HuH-7 (cell line): ENCODE measurements around the gene SPEN.
"Not testable (repeated sequence)": the region's sequence is repeated elsewhere in the genome, so short reads cannot be mapped to it uniquely, and the experiment has no call there.

Experiments
- DNase-seq: peaks from one replicate; pipeline ENCODE4 v3.0.0; 2011; ENCODE audit warnings: low spot score

SPEN gene

GRCh38 chr1:15856888-15857287, 9.4 kb downstream of the SPEN start:
- no peak for DNase-seq

DNA sequence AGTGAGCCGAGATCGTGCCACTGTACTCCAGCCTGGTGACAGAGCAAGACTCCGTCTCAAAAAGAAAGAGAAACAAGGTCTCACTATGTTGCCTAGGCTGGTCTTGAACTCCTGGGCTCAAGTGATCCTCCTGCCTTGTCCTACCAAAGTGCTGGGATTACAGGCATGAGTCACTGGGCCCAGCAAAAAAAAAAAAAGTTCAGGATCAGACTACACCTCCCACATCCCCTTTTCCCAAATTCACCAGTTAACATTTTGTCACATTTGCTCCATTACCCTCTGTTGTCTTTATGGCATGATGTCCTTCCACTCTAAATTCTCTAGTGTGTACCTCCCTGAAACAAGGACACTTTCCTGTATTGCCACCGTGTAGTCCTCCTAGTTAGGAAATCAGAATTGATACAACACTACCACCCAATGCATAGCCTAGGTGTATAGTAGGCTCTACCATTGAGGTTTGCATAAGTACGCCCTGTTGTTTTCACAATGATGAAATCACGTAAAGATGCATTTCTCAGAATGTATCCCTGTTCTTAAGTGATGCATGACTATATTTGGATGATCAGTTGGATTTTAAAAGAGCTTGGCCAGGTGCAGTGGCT, 10.7 kb downstream of the SPEN start:
- no peak for DNase-seq

- no peak for DNase-seq
These were observed 11.3 kb downstream of the SPEN start for GRCh38 chr1:15858672-15859372.

- DNase-seq, result no peak
These were observed 15.8 kb downstream of the SPEN start for GRCh38 chr1:15863156-15863901.

GRCh38 chr1:15866721-15867201, 19.3 kb downstream of the SPEN start:
- DNase-seq, result no peak

DNA sequence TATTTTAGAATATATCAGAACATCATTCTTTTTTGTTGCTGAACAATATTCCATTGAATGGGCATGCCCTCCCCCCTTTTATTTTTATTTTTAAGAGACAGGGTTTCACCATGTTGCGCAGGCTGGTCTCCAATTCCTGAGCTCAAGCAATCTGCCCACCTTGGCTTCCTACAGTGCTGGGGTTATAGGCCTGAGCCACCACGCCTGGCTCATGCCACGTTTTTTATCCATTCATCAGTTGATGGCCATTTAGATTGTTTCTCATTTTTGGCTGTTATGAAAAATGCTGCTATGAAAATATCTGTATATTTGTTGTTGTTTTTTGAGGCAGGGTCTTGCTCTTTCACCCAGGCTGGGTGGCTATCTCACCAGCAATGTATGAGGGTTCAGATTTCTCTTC, 19.8 kb downstream of the SPEN start:
- DNase-seq, result no peak

DNA sequence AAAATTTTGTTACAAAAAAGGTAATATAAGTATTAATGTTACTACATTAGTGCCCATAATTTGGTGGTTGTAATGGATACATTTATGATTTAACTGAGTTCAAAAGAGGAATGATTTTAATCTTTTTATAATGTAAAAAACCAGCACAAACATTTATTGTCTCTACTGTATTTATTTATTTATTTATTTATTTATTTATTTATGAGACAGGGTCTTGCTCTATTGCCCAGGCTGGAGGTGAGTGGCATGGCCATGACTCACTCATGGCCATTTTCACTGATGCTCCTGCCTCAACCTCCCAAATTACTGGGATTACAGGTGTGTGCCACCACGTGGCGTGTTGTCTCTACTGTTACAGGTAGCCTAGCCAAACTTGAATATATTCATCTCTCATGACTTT, 21.9 kb downstream of the SPEN start:
- DNase-seq, result no peak

- no peak for DNase-seq
These were observed 22.9 kb downstream of the SPEN start for GRCh38 chr1:15870421-15870820.

- no peak for DNase-seq
These were observed 27.0 kb downstream of the SPEN start for GRCh38 chr1:15874471-15874870.

DNA sequence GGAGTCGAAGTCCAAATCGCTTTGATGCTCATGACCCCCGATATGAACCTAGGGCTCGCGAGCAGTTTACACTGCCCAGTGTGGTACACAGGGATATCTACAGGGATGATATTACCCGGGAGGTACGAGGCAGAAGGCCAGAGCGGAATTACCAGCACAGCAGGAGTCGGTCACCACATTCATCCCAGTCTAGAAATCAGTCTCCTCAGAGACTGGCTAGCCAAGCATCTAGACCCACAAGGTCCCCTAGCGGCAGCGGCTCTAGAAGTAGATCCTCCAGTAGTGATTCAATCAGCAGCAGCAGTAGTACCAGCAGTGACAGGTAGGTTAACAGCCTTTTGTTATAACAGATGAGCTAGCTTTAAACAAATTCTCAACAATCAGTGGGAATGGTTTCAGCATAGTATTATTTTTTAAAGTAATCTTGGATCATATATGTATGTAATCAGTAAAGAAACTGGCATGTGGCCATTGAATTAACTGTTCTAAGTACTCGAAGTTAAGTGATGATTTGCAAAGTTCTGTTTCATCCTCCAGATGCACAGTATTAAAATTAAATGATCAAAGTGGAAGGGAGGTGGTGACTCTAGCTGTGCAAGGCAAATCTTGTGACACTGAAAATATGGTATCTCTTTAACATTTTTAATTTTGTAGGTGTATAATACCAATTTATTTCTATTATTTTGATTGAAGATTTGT, 29.0 kb downstream of the SPEN start:
- DNase-seq, result peak; percentile 33

DNA sequence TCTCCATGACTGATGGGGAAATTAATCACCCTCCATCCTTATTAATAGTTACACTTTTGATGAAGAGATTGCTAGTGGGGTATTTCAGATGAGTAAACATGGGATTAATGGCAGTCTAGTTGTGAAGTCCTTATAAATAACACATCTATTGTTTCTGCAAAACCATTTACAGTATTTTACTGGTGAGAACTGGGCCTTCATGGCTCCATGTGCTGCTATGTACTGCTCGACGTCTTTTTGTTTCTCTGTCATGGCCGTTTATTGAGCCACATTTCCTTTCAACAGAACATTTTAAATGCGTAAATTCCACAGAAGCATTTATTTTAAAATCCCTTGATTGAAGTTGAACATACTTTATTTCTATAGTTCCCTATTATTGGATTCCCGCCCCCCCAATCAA, 34.5 kb downstream of the SPEN start:
- DNase-seq, result no peak

- DNase-seq, result no peak
These were observed 35.2 kb downstream of the SPEN start for GRCh38 chr1:15882665-15883064.

DNA sequence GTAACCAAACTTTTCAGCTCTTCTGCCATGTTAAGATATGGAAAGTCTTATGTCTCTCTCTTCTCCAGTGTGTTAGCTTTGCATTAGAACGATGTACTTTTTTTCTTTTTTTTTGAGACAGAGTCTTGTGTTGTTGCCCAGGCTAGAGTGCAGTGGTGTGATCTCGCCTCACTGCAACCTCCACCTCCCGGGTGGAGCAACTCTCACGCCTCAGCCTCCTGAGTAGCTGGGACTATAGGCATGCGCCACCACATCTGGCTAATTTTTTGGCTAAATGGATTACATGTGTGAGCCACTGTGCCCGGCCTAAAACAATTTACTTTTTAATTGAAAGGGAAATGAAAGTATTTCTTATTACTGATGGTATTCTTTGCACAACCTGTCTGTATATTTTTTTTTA, 35.8 kb downstream of the SPEN start:
- DNase-seq, result no peak

DNA sequence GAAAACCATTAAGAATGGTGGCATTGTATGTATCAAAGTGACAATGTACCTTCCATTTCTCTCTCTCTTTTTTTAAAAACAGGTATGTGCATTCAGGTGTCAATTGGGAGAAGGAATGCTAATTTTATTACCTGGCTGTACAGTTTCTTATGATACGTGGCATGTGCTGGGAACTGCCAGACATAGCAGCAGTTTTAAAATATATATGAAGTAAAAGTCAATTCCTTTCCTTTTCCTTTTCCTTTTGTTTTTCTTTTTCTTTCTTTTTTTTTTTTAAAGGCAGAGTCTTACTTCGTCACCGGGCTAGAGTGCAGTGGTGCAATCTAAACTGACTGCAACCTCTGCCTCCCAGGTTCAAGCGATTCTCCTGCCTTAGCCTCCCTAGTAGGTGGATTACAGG, 37.0 kb downstream of the SPEN start:
- no peak for DNase-seq

GRCh38 chr1:15885269-15885668, 37.8 kb downstream of the SPEN start:
- DNase-seq, result no peak

DNA sequence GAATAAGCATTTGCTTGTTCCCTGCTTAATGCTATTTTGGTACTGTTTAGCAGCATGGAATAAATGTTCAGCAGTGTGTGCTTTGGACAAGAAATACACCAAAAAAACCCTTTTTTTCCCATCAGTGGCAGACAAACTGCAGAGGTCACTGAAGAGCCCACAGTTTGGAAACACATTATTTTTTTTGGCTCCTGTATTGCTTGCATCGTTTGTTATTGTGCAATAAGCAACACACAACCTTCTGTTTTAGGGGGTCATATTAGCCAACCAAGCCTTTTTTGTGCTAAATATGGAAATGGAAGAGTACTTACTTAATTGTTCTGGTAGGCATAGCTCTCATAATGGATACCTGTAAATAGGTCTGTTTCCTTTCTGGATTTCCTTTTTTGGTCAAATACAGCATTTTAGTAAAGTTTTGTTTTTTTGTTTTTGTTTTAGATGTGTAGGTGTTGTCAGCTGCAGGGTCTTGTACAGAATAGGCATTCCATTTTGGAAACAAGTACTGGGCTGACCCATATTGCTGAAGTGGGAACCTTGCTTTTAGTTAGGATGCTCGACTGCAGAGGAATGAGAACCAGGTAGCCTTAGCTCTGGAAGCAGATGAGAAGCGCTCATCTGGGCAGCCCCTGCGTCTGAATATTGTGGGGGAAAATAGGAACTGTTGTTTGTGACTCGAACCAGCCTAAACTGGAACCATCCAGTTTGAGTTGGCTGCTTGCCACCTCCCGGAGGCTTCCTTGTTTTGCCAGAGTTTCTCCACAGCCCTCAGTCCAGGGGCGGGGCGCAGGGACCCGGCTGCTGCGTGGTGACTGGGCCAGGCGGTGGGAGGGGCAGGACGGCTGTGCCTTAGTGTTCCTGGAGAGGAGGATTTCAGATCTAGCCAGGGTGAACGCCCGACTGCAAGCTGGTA, 38.4 kb downstream of the SPEN start:
- DNase-seq, result peak; percentile 73

DNA sequence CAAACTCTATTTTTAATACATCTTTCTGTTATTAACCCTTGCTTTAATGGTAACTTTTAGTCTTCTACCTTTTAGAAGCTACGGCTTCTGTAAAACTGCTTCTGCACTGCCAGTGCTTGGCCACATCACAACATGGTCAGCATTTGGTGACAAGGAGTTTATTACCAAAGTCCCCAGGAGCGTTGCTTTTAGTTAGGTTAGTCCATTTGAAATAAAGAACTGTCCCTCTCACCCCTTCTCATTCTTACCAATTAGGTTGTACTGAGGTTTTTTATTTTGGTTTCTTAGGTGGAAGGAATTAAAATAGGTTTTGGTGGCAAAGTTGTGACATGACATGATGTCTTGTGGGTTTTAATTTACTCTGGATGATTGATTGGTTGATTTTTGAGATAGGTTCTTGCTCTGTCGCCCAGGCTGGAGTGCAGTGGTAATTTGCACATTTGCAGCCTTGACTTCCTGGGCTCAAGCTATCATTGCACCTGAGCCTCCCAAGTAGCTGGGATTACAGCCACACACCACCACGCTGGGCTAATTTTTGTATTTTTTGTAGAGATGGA, 39.2 kb downstream of the SPEN start:
- no peak for DNase-seq

GRCh38 chr1:15892857-15893599, 45.5 kb downstream of the SPEN start:
- not testable (repeated sequence) for DNase-seq

DNA sequence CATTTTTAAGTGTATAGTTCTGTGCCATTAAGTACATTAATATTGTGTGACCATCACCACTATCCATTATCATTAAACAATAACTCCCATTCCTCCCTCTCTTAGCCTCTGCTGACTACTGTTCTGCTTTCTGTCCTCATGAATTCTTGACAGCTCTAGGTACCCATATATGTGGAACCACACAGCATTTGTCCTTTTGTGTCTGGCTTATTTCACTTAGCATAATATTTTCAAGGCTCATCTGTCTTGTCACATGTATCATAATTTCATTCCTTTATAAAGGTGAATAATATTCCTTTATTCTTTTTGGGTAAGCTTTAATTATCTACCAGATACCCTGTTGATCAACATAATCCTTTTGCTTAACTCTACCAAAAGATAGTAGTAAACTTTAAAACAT, 47.7 kb downstream of the SPEN start:
- no peak for DNase-seq

- DNase-seq, result not testable (repeated sequence)
These were observed 49.5 kb downstream of the SPEN start for GRCh38 chr1:15896841-15897610.
